ENCODE measurements around the gene KCTD5. TPM values are rescaled to one million over a fixed set of nuclear protein-coding genes. Genes with fewer than 3 reads are reported as not detected.
"Not testable (repeated sequence)": the region's sequence is repeated elsewhere in the genome, so short reads cannot be mapped to it uniquely, and the experiment has no call there.

KCTD5 gene
- total RNA-seq, 1 donor from 2014 or later, result 21.6 TPM

- not testable (repeated sequence) for H3K27me3 Mint-ChIP-seq (ENCODE audit: insufficient read depth, low read depth); H3K27ac Mint-ChIP-seq; H3K36me3 ChIP-seq; H3K4me2 ChIP-seq; H2AFZ ChIP-seq (replicated peaks); H3K4me1 ChIP-seq; H3K27me3 ChIP-seq; H3K9me3 Mint-ChIP-seq; H3K4me3 ChIP-seq; H3K9ac ChIP-seq; H3K27ac ChIP-seq; H3K9me3 ChIP-seq (ENCODE audit: low read depth); H3K36me3 Mint-ChIP-seq
- Histone ChIP-seq H3F3A (ENCODE audit: low read depth) (peaks cover 18% of the 10 kb centered on the region), H3K79me2 (ENCODE audit: low read depth) (peaks cover 13% of the 10 kb centered on the region), H4K20me1 (ENCODE audit: low read depth) (peaks cover 20% of the 10 kb centered on the region)
- TF ChIP-seq CTCF (IDR thresholded peaks at IDR 0.05), result peak; percentile 67
- DNase-seq (ENCODE audit: low spot score), result peak; percentile 69
- Mint-ChIP-seq H3K4me3 (peak overlapping the region; percentile 48), H3K4me1 (peaks cover 18% of the 10 kb centered on the region)
Measured at GRCh38 chr16:2670017-2670416, 12.3 kb upstream of the KCTD5 start.

- H3K79me2 ChIP-seq (ENCODE audit: low read depth), result peaks cover 13% of the 10 kb centered on the region
- not testable (repeated sequence) for H3K9me3 ChIP-seq (ENCODE audit: low read depth); H3K27me3 Mint-ChIP-seq (ENCODE audit: insufficient read depth, low read depth); H2AFZ ChIP-seq (replicated peaks); H3K27me3 ChIP-seq; H3K9me3 Mint-ChIP-seq; H3K4me2 ChIP-seq; H3K4me3 ChIP-seq; H3K27ac Mint-ChIP-seq; H3K9ac ChIP-seq; H3K36me3 Mint-ChIP-seq; H3K27ac ChIP-seq; H3K4me1 ChIP-seq; H3K36me3 ChIP-seq
- peak; percentile 40 for DNase-seq (ENCODE audit: low spot score)
- H3F3A ChIP-seq (ENCODE audit: low read depth), result peaks cover 18% of the 10 kb centered on the region
- H3K4me3 Mint-ChIP-seq, result peak overlapping the region; percentile 41
- peaks cover 18% of the 10 kb centered on the region for H3K4me1 Mint-ChIP-seq
- peaks cover 20% of the 10 kb centered on the region for H4K20me1 ChIP-seq (ENCODE audit: low read depth)
- peak; percentile 50 for TF ChIP-seq CTCF (IDR thresholded peaks at IDR 0.05)
Measured at GRCh38 chr16:2671193-2671592, 11.1 kb upstream of the KCTD5 start.

GRCh38 chr16:2671741-2672140, 10.6 kb upstream of the KCTD5 start:
- Histone ChIP-seq H3K79me2 (ENCODE audit: low read depth) (peaks cover 13% of the 10 kb centered on the region), H3K4me3 (no peak overlapping the region), H2AFZ (replicated peaks) (no peak overlapping the region), H3K27ac (no peak overlapping the region), H3K27me3 (no peaks in the 10 kb centered on the region), H3K4me2 (no peak overlapping the region), H3K36me3 (no peaks in the 10 kb centered on the region), H3K9ac (no peak overlapping the region), H4K20me1 (ENCODE audit: low read depth) (peaks cover 20% of the 10 kb centered on the region), H3F3A (ENCODE audit: low read depth) (peaks cover 18% of the 10 kb centered on the region), H3K9me3 (ENCODE audit: low read depth) (no peaks in the 10 kb centered on the region), H3K4me1 (peaks cover 6% of the 10 kb centered on the region)
- H3K27me3 Mint-ChIP-seq (ENCODE audit: insufficient read depth, low read depth), result peaks cover 2% of the 10 kb centered on the region
- H3K4me3 Mint-ChIP-seq, result peak overlapping the region; percentile 82
- no peak overlapping the region for H3K27ac Mint-ChIP-seq
- no peaks in the 10 kb centered on the region for H3K9me3 Mint-ChIP-seq
- no peak for TF ChIP-seq EZH2 (IDR thresholded peaks at IDR 0.05)
- no peak for TF ChIP-seq CTCF (IDR thresholded peaks at IDR 0.05)
- TF ChIP-seq EZH2phosphoT487 (IDR thresholded peaks at IDR 0.05), result no peak
- H3K36me3 Mint-ChIP-seq, result no peaks in the 10 kb centered on the region
- DNase-seq (ENCODE audit: low spot score), result no peak
- H3K4me1 Mint-ChIP-seq, result peaks cover 18% of the 10 kb centered on the region

Measured in neural progenitor cell (in vitro differentiated cells).